ENCODE data around the gene STAT2.
"Not testable (repeated sequence)": the region's sequence is repeated elsewhere in the genome, so short reads cannot be mapped to it uniquely, and the experiment has no call there.

The STAT2 gene

GRCh38 chr12:56332512-56333196 is 27.3 kb downstream of the STAT2 start:
- no peak for DNase-seq (ENCODE audit: low read depth in 2 of 2, low spot score in 1 of 2)

- DNase-seq (ENCODE audit: low read depth in 2 of 2, low spot score in 1 of 2): no peak
These were observed 28.9 kb downstream of the STAT2 start for GRCh38 chr12:56330936-56331490.

- no peak for DNase-seq (ENCODE audit: low read depth in 2 of 2, low spot score in 1 of 2)
These were observed 33.4 kb downstream of the STAT2 start for GRCh38 chr12:56326533-56326932.

- no peak for DNase-seq (ENCODE audit: low read depth in 2 of 2, low spot score in 1 of 2)
These were observed 33.8 kb downstream of the STAT2 start for GRCh38 chr12:56326126-56326525.

- no peak for DNase-seq (ENCODE audit: low read depth in 2 of 2, low spot score in 1 of 2)
These were observed 35.7 kb downstream of the STAT2 start for GRCh38 chr12:56324206-56324605.

- not testable (repeated sequence) for DNase-seq (ENCODE audit: low read depth in 2 of 2, low spot score in 1 of 2)
These were observed 38.3 kb downstream of the STAT2 start for GRCh38 chr12:56321610-56322009.

GRCh38 chr12:56321027-56321426 is 38.9 kb downstream of the STAT2 start:
- no peak for DNase-seq (ENCODE audit: low read depth in 2 of 2, low spot score in 1 of 2)

- DNase-seq (ENCODE audit: low read depth in 2 of 2, low spot score in 1 of 2): no peak
These were observed 42.2 kb downstream of the STAT2 start for GRCh38 chr12:56317675-56318074.

GRCh38 chr12:56315622-56316473 is 44.1 kb downstream of the STAT2 start, which contains the start of gene CNPY2:
Gene CNPY2 (minus strand): TSS chr12:56315988. CDS start chr12:56315217, 771 bp downstream.
- DNase-seq (ENCODE audit: low read depth in 2 of 2, low spot score in 1 of 2): peak; percentile 81 to 89

- no peak for DNase-seq (ENCODE audit: low read depth in 2 of 2, low spot score in 1 of 2)
These were observed 44.7 kb downstream of the STAT2 start for GRCh38 chr12:56315249-56315621.

- no peak for DNase-seq (ENCODE audit: low read depth in 2 of 2, low spot score in 1 of 2)
These were observed 48.9 kb downstream of the STAT2 start for GRCh38 chr12:56311003-56311402.

GRCh38 chr12:56308714-56309113 is 51.2 kb downstream of the STAT2 start:
- no peak for DNase-seq (ENCODE audit: low read depth in 2 of 2, low spot score in 1 of 2)

- DNase-seq (ENCODE audit: low read depth in 2 of 2, low spot score in 1 of 2): no peak
These were observed 52.5 kb downstream of the STAT2 start for GRCh38 chr12:56307221-56307965.

GRCh38 chr12:56304872-56305590 is 54.9 kb downstream of the STAT2 start:
- no peak for DNase-seq (ENCODE audit: low read depth in 2 of 2, low spot score in 1 of 2)

- DNase-seq (ENCODE audit: low read depth in 2 of 2, low spot score in 1 of 2): no peak
These were observed 55.6 kb downstream of the STAT2 start for GRCh38 chr12:56304276-56304675.

GRCh38 chr12:56300644-56301464 is 59.1 kb downstream of the STAT2 start:
- DNase-seq (ENCODE audit: low read depth in 2 of 2, low spot score in 1 of 2): no peak

- peak; percentile 95 to 98 for DNase-seq (ENCODE audit: low read depth in 2 of 2, low spot score in 1 of 2)
These were observed 59.9 kb downstream of the STAT2 start, which contains the start of gene CS for GRCh38 chr12:56299853-56300643. Gene CS (minus strand): TSS chr12:56300330. CDS start chr12:56300201, 129 bp downstream.

GRCh38 chr12:56299308-56299852 is 60.5 kb downstream of the STAT2 start:
- DNase-seq (ENCODE audit: low read depth in 2 of 2, low spot score in 1 of 2): no peak

GRCh38 chr12:56298828-56299227 is 61.1 kb downstream of the STAT2 start:
- DNase-seq (ENCODE audit: low read depth in 2 of 2, low spot score in 1 of 2): no peak

Measured in stimulated activated CD8-positive, alpha-beta memory T cell treated with anti-CD3 and anti-CD28 coated beads, Interleukin-4, amount 100 ng/mL, for 4 hours (primary cell).